Measurements from ENCODE around the gene CKAP2L.
"Not testable (repeated sequence)": the region's sequence is repeated elsewhere in the genome, so short reads cannot be mapped to it uniquely, and the experiment has no call there.

The CKAP2L gene

GRCh38 chr2:112724591-112725525 lies 39.6 kb downstream of the CKAP2L start:
- no peak for DNase-seq

- DNase-seq = no peak
These were observed 40.4 kb downstream of the CKAP2L start for GRCh38 chr2:112723995-112724394.

- DNase-seq = no peak
These were observed 40.9 kb downstream of the CKAP2L start for GRCh38 chr2:112723547-112723940.

GRCh38 chr2:112722816-112723546 lies 41.4 kb downstream of the CKAP2L start:
- DNase-seq = no peak

- DNase-seq = no peak
These were observed 42.4 kb downstream of the CKAP2L start for GRCh38 chr2:112721819-112722522.

GRCh38 chr2:112720785-112721184 lies 43.6 kb downstream of the CKAP2L start, which contains the start of gene NT5DC4:
Gene NT5DC4, plus strand, starts transcription at chr2:112721020. Its CDS starts 60 bp downstream, at chr2:112721080.
- no peak for DNase-seq

- no peak for DNase-seq
These were observed 45.5 kb downstream of the CKAP2L start for GRCh38 chr2:112718863-112719370.

GRCh38 chr2:112716826-112717352 lies 47.5 kb downstream of the CKAP2L start:
- not testable (repeated sequence) for DNase-seq

- not testable (repeated sequence) for DNase-seq
These were observed 48.3 kb downstream of the CKAP2L start for GRCh38 chr2:112716094-112716493.

- no peak for DNase-seq
These were observed 49.4 kb downstream of the CKAP2L start for GRCh38 chr2:112714836-112715631.

GRCh38 chr2:112714331-112714730 lies 50.1 kb downstream of the CKAP2L start:
- no peak for DNase-seq

- no peak for DNase-seq
These were observed 50.5 kb downstream of the CKAP2L start for GRCh38 chr2:112713926-112714325.

GRCh38 chr2:112713585-112713925 lies 50.9 kb downstream of the CKAP2L start:
- no peak for DNase-seq

GRCh38 chr2:112712903-112713584 lies 51.4 kb downstream of the CKAP2L start:
- DNase-seq = no peak

GRCh38 chr2:112712465-112712864 lies 51.9 kb downstream of the CKAP2L start:
- no peak for DNase-seq

- DNase-seq = no peak
These were observed 53.3 kb downstream of the CKAP2L start for GRCh38 chr2:112710956-112711750.

- no peak for DNase-seq
These were observed 54.7 kb downstream of the CKAP2L start for GRCh38 chr2:112709703-112710102.

GRCh38 chr2:112708968-112709367 lies 55.4 kb downstream of the CKAP2L start:
- no peak for DNase-seq

- DNase-seq = not testable (repeated sequence)
These were observed 57.5 kb downstream of the CKAP2L start for GRCh38 chr2:112706947-112707346.

- DNase-seq = peak; percentile 32
These were observed 58.2 kb downstream of the CKAP2L start for GRCh38 chr2:112706170-112706664.
